Measurements from ENCODE around the gene KIZ. TPM values are rescaled to one million over a fixed set of nuclear protein-coding genes. Genes with fewer than 3 reads are reported as not detected.

The KIZ gene
- total RNA-seq, 1 experiment from 2014 or later: 13.4 TPM

DNA sequence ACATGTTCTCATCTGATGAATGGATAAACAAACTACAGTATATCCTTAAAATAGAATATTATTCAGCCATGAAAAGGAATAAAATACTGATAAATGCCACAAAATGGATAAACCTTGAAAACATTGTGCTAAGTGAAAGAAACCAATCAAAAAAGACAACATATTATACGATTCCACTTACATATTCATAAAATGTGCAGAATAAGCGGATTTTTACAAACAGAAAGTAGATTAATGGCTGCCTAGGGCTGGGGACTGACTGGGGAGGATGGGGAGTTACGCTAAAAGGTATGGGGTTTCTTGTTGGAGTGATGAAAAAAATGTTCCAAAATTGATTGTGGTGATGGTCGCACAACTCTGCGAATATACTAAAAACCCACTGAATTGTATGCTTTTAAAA is 29.4 kb downstream of the KIZ start:
- Histone ChIP-seq H3K27me3 (ENCODE audit: low read length) (no peaks in the 10 kb centered on the region), H3F3A (ENCODE audit: low read length, unreplicated experiment) (no peaks in the 10 kb centered on the region), H3K9me2 (replicated peaks; ENCODE audit: low read length) (no peaks in the 10 kb centered on the region), H3K36me3 (ENCODE audit: low read depth, low read length) (no peaks in the 10 kb centered on the region), H3K9me3 (ENCODE audit: low read length) (no peaks in the 10 kb centered on the region), H3K4me1 (ENCODE audit: insufficient read depth, low read length) (0 out of 2 replicates have a peak, but pooled peaks cover 10% of the 10 kb centered on the region), H3K4me2 (ENCODE audit: low read length) (no peak overlapping the region), H3K4me3 (ENCODE audit: low read length) (no peak overlapping the region), H2AFZ (ENCODE audit: low read length) (no peak overlapping the region), H3K9ac (ENCODE audit: low read length) (no peak overlapping the region), H3K27ac (ENCODE audit: low read length) (no peak overlapping the region), H3K79me2 (ENCODE audit: low read length) (no peaks in the 10 kb centered on the region), H4K20me1 (ENCODE audit: low read length) (no peaks in the 10 kb centered on the region)
- CTCF ChIA-PET: no interaction called here
- ATAC-seq (no peak), DNase-seq (no peak)
- intact Hi-C loops (cut with micrococcal nuclease): no loop called here
- POLR2A ChIA-PET (ENCODE audit: unreplicated experiment): no interaction called here
- BruUV-seq (replicated peaks): no TSS peak
- no peak for TF ChIP-seq EZH2 (IDR thresholded peaks at IDR 0.05; ENCODE audit: low read length, unreplicated experiment)
- no peak for TF ChIP-seq CTCF (conservative IDR thresholded peaks at IDR 0.05; ENCODE audit: low read depth, low read length)
- TF ChIP-seq EZH2phosphoT487 (IDR thresholded peaks at IDR 0.05; ENCODE audit: borderline replicate concordance, low read length): no peak

- Histone ChIP-seq H2AFZ (ENCODE audit: low read length) (no peak overlapping the region), H3K79me2 (ENCODE audit: low read length) (no peaks in the 10 kb centered on the region), H3K27me3 (ENCODE audit: low read length) (no peaks in the 10 kb centered on the region), H3K27ac (ENCODE audit: low read length) (no peak overlapping the region), H3K9me3 (ENCODE audit: low read length) (no peaks in the 10 kb centered on the region), H3K4me3 (ENCODE audit: low read length) (no peak overlapping the region), H3F3A (ENCODE audit: low read length, unreplicated experiment) (no peaks in the 10 kb centered on the region), H4K20me1 (ENCODE audit: low read length) (no peaks in the 10 kb centered on the region), H3K36me3 (ENCODE audit: low read depth, low read length) (no peaks in the 10 kb centered on the region), H3K4me2 (ENCODE audit: low read length) (no peak overlapping the region), H3K9me2 (replicated peaks; ENCODE audit: low read length) (no peaks in the 10 kb centered on the region), H3K9ac (ENCODE audit: low read length) (no peak overlapping the region), H3K4me1 (ENCODE audit: insufficient read depth, low read length) (0 out of 2 replicates have a peak, but pooled peaks cover 10% of the 10 kb centered on the region)
- DNase-seq (no peak), ATAC-seq (no peak)
- no TSS peak for BruUV-seq (replicated peaks)
- ChIA-PET POLR2A (ENCODE audit: unreplicated experiment) (no interaction called here), CTCF (no interaction called here)
- no peak for TF ChIP-seq CTCF (conservative IDR thresholded peaks at IDR 0.05; ENCODE audit: low read depth, low read length)
- TF ChIP-seq EZH2phosphoT487 (IDR thresholded peaks at IDR 0.05; ENCODE audit: borderline replicate concordance, low read length): no peak
- no peak for TF ChIP-seq EZH2 (IDR thresholded peaks at IDR 0.05; ENCODE audit: low read length, unreplicated experiment)
- intact Hi-C loops (cut with micrococcal nuclease): no loop called here
These were observed 30.4 kb downstream of the KIZ start for GRCh38 chr20:21156266-21156665.

- ChIA-PET CTCF (no interaction called here), POLR2A (ENCODE audit: unreplicated experiment) (no interaction called here)
- ATAC-seq (no peak), DNase-seq (no peak)
- H3K27me3 ChIP-seq (ENCODE audit: low read length): no peaks in the 10 kb centered on the region
- H3K4me2 ChIP-seq (ENCODE audit: low read length): no peak overlapping the region
- H3K9me3 ChIP-seq (ENCODE audit: low read length): no peaks in the 10 kb centered on the region
- H3K79me2 ChIP-seq (ENCODE audit: low read length): no peaks in the 10 kb centered on the region
- BruUV-seq (replicated peaks): no TSS peak
- H3K27ac ChIP-seq (ENCODE audit: low read length): no peak overlapping the region
- H3K4me3 ChIP-seq (ENCODE audit: low read length): no peak overlapping the region
- no peaks in the 10 kb centered on the region for H4K20me1 ChIP-seq (ENCODE audit: low read length)
- no peaks in the 10 kb centered on the region for H3K9me2 ChIP-seq (replicated peaks; ENCODE audit: low read length)
- H2AFZ ChIP-seq (ENCODE audit: low read length): no peak overlapping the region
- H3K36me3 ChIP-seq (ENCODE audit: low read depth, low read length): no peaks in the 10 kb centered on the region; the same call in 1 of the 2 replicates
- no peak overlapping the region for H3K9ac ChIP-seq (ENCODE audit: low read length)
- intact Hi-C loops (cut with micrococcal nuclease): no loop called here
- 0 out of 2 replicates have a peak, but pooled peaks cover 10% of the 10 kb centered on the region for H3K4me1 ChIP-seq (ENCODE audit: insufficient read depth, low read length)
- no peaks in the 10 kb centered on the region for H3F3A ChIP-seq (ENCODE audit: low read length, unreplicated experiment)
- TF ChIP-seq EZH2phosphoT487 (IDR thresholded peaks at IDR 0.05; ENCODE audit: borderline replicate concordance, low read length) (no peak), CTCF (conservative IDR thresholded peaks at IDR 0.05; ENCODE audit: low read depth, low read length) (no peak), EZH2 (IDR thresholded peaks at IDR 0.05; ENCODE audit: low read length, unreplicated experiment) (no peak)
These were observed 31.1 kb downstream of the KIZ start for GRCh38 chr20:21157006-21157405.
